OCI-M1 (cell line): Measurements from ENCODE around the gene CPPED1.

Source experiments
- DNase-seq: peaks from one replicate; lab custom pipeline; 2025; lab: John Stamatoyannopoulos, UW

The CPPED1 gene

DNA sequence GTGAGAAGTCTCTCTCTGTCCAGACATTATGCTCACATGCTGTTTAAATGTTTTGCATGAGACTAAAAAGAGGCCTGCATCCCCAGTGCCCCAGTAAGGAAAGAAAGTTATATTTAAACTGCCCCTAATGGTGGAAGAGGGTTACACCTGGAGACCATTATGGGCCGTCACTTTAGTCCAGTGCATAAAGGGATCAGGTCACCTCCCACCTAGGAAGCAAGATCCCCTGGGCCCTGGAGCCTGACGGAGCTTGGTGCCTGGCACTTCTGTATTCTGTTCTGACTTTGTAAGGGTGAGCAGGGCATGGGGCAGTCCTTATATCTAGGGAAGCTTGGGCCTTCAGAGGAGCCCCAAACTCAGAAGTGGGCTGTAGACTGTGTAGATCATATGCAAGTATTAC, 67.9 kb downstream of the CPPED1 start:
- no peak for DNase-seq

DNA sequence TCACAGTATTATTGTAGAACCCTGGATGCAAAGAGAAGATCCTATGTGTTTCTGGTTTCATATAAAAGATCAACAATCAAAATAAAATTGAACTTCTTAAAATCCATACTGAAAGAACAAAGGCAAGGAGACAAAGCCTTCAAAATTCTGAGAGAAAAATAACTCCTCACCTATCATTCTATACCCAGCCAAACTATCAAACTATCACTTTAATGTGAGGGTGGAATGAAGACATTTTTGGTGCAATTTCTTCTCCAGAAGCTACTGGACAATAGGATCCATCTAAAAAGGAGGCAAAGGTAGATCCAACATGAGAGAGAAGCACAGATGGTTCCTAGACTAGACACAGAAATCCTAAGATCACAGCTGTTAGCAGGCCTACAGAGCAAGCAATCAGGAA, 71.1 kb downstream of the CPPED1 start:
- DNase-seq, result no peak

DNA sequence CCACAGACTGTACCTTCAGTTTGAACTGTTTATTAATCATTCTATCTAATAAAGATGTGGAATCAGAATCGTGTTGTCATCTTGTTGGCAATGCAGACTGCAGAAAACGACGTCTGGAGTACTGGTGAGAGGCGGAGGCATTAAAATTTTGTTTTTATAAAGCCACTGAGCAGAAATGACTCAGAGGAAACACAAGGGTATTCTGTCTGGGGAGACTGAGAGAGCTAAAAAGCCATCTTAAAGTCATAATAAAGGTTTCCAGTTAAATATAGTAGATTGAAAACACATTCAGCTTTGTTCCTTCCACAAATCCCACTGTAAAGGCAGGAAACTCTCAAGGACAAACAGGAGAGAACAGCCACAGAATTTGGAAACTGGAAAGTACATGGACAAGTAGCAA, 74.2 kb downstream of the CPPED1 start:
- no peak for DNase-seq

DNA sequence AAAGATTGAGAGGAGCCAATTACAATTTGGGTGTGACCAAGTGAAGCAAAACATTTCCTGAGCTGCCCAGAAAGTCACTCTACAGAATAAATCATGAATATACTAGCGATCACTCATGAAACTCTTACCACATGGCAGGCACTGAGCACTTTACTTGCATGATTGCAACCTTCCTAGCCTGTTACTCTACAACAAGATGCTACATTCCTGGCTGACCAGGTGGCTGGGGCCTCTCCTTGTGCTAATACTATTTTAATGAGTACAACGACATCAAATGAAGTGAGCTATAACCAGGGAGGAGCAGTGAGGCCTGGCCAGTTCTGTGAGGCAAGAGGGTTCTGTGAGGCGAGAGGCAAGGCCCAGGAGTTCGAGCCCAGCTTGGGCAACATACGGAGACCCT, 75.2 kb downstream of the CPPED1 start:
- DNase-seq, result no peak

DNA sequence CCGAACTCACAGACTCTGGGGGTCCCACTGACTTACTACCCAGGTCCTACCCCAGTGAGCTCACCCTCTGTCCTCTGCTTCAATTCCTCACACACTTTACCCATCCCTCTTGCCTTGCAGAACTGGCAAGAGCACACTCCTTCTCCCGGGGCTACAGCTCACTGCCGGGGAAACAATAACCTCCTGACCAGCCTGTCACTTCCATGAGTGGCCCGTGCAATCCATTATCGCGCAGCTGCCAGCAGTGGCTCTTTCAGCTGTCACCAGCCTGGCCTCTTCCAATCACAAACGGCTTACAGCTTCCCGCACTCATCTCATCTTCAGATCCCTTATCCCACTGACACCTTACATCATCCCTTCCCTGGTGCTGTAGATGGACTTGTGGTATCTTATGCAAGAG, 79.5 kb downstream of the CPPED1 start:
- DNase-seq, result no peak

DNA sequence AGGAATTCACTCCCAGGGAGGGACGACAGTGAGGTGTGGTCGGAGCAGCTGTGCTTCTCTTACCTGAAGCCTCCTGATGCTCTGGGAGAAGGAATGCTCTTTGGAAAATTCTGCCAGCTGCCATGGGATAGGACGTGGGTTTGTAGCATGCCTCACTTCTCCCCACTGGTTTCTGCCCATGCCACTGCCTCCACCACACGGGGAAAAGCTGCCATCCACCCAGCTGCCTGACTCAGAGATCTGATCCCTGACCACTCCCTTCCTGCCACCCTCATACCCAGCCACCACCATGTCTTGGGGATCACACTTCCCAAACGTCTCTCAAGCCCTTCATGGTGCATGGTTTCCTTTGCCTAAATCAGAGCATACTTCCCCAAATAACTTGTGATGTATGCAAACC, 80.0 kb downstream of the CPPED1 start:
- DNase-seq, result no peak

DNA sequence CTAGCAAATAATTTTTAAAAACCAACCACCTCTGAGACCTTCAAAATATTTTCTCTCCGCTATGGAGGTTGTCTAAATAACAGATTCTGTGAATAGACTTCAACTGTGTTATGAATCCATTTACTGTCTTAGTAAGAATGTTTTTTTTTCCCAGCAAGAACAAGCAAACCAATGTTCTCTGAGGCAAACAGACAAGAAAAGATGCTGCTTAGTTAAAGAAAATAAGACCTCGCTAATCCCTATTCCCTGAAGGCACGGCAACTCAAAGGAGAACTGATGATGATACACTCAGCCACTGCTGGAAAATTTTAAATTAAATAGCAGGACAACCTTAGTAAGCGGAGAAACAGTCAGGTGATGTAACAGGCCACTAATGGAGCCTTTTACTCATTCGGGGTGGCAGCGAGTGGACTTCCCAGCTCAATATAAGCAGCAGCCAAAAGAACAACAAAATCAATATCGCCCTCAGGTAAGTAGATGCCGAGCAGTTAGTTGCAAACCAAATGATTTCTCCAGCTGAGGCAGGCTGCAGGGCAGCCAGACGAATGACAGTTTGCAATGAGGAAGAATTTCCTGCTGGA, 81.8 kb downstream of the CPPED1 start:
- no peak for DNase-seq

DNA sequence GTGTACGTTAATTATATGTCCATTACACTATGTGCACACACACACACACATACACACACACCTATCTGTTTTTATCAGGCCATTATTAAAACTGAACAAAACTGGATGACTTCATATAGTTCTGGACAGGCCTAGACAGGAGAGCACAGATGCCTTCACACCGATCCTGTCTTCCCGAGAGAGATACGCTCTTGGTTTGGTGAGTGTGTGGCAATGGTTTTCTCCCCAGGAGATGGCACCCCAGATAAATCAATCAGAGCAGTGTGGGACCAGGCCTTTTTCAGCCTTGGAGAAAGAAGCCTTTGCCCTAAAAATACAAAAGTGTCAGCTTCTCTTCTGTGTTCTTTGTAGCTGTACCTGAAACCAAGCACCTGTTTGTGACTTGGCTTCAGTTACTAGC, 83.7 kb downstream of the CPPED1 start:
- no peak for DNase-seq

DNA sequence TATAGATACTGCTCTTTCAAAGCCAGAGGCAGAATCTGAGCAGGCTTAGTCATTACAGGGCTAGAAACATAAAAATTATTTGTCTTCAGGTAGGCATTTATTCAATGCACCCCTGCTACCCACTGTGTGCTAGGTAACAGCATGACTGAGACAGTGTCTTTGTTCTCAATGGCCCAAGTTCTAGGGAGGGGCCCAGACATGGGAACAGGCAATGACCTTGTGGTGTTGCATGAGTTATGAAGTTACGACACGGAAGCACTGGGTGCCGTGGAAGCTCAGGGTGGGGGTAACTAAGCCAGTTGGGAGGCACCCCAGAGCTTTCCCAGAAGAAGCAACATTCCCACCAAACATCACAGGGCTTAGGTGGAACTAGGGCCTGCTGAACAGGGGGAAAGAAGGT, 87.0 kb downstream of the CPPED1 start:
- no peak for DNase-seq

DNA sequence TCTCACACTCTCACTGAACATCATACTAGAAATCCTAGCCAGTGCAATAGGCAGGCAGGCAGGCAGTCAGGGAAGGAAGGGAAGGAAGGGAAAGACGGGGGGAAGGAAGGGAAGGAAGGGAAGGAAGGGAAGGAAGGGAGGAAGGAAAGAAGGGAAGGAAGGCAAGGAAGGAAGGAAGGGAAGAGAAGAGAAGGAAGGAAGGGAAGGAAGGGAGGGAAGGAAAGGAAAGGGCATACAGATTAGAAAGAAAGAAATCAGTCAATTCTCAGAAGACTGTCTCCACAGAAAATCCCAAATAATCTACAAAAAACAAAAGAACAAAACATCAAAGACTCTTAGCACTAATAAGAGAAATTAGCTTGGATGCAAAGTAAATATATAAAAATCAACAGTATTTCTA, 93.9 kb downstream of the CPPED1 start:
- no peak for DNase-seq

DNA sequence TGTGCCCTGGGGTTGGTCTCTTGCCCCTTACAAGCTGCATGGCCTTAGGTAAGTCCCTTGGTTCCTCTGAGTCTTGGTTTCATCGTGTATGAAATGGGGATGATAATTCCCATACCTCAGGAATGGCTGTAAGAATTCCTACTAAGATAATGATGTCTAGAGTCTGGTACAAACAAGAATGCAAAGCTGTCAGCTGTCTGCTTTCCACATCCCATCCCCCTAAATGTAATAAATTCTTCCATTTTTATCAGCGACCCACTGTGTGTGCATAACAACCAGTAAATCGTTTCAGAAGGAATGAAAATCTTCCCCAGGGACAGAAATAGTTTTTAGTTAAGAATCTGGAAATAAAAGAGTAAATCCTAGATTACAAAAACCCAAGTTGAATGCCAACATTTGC, 95.4 kb downstream of the CPPED1 start:
- DNase-seq, result no peak

DNA sequence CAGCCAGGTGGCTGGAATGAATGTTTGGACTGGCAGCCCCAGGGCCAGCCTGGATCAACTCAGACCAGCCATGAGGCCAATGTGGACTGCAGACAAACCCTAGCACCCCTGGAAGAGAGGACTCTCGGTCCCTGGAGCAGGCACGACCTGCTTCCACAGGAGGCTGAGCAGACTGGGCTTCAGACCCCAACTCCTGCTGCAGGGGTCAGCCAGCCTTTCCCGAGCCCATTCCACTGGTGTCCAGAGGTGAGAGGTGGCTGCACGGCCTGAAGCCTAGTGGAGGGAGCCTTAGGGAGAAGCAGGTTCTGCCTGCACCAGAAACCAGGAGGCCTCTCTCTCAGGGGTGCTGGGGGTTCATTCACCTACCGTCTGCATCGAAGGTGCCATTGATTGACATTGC, 97.1 kb downstream of the CPPED1 start:
- no peak for DNase-seq

DNA sequence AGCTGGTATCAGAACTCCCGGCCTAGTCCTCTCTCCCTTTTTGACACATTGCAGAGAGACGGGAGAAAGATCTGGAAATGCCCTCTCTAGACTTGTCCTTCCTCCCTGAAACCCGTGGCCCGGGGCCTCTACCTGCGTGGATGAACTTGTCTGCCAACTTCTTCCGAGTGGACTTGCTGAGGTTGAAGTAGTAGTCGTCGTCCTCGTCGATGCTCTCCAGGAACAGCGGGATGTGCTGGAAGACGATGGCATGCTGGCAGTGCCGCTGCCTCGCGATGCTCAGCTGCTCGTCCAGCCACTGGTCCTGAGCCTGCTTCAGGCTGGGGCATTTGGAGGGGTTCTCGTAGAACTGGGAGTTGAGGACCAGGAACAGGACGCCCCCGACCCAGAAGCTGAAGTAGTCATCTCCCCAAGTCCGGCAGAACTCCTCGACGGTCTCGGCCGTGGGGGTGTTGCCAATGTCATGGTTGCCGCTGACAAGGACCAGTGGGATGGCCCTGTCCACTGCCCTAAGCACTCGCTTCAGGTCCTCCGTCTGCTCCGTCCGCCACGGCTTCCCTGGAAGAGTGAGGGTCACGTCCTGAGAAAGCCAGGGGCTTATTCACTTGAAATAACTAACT, 99.1 kb downstream of the CPPED1 start:
- DNase-seq, result no peak

DNA sequence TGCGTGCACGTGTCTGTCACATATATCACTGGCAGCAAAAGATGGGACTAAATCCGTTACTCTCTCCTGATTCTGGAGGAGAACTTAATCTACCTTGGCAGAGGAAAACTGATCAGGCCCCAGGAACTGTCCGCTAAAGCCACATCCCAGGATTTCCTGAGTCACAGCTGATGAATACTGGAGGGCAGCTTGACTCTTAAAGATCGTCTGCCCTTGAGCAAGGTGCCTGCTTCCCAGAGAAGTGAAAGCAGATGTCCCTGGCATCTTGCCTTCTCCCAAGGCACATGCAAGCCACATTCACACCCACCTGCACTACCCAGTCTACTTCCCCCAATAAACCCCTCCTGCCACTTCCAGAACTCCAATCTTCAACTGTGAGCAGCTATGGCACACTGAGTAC, 99.8 kb downstream of the CPPED1 start:
- no peak for DNase-seq

DNA sequence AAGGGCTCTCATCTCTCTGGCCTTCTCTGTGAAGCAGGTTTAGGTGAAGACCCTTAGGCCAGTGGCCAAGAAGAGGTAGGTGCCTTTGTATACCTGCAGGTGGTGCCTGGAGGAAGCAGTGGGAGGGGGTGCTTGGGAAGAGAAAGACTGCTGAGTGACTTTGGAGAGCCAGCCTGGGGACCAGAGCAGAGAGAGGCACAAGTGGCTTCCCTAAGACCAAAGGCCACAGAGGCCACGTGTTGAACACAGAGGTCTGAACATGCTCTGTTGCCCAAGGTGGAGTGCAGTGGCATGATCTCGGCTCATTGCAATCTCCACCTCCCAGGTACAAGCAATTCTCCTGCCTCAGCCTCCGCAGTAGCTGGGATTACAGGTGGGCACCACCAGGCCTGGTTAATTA, 103.5 kb downstream of the CPPED1 start:
- DNase-seq, result no peak

DNA sequence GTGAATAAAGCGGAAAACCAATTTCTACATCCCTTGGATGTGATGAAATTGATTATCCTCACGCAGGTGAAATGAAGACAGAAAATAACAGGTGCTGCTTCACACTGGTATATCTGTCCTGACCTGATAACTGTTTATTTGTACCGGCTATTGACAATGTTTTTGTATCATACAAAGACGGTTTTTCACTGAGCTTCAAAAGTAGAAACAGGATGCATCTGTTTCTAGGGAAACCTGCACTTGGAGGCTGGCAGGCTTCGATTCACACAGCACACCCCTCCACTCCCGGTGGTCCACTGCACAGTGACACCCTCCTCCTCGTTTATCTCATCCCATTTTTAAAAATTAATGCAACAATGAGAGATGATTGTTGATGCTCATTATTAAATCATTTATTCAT, 104.5 kb downstream of the CPPED1 start:
- no peak for DNase-seq

DNA sequence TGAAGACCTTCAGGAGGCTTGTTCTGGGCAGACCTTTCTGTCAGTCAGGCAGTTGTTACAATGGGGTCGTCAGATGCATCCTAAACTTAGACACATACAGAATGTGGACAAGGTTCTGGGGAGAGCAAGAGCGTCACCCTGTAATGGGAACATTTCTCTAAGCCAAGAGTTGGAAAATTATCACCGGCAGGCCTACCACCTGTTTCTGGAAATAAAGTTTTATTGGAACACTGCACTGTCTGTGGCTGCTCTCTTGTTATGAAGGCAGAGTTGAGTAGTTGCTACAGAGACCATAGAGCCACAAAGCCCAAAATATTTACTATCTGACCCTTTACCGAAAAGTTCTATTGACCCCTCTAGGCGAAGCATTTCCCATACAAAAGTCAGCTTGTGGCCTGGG, 106.2 kb downstream of the CPPED1 start:
- no peak for DNase-seq

DNA sequence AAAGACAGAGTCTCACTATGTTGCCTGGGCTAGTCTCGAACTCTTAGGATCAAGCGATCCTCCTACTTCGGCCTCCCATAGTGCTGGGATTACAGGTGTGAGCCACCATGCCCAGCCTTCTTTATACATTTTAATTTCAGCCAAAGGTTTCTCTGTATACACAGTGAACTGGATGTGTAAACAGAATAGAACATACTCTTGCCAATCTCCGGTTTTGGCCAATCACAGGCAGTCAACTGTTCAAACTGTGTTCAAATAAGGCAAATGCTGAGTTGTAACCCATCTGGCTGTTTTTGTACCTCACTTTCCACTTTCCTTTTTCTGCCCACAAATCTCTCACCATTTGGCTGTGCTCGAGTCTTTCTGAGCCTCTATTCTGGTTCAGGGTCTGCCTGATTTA, 108.2 kb downstream of the CPPED1 start:
- no peak for DNase-seq

DNA sequence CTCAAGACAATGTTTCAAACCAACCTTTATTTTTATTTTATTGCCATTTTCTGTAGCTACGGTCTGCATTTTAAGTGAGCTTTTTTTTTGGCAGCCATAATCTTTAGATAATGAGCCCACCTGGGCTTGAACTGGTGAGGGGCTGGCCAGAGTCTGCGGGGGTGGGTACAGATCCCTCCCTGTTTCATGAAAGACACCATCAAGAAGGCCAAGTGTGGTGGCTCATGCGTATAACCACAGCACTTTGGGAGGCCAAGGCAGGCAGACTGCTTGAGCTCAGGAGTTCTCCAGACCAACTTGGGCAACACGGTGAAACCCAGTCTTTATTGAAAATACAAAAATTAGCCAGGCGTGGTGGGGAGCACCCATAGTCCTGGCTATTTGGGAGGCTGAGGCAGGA, 113.7 kb downstream of the CPPED1 start:
- DNase-seq, result no peak

DNA sequence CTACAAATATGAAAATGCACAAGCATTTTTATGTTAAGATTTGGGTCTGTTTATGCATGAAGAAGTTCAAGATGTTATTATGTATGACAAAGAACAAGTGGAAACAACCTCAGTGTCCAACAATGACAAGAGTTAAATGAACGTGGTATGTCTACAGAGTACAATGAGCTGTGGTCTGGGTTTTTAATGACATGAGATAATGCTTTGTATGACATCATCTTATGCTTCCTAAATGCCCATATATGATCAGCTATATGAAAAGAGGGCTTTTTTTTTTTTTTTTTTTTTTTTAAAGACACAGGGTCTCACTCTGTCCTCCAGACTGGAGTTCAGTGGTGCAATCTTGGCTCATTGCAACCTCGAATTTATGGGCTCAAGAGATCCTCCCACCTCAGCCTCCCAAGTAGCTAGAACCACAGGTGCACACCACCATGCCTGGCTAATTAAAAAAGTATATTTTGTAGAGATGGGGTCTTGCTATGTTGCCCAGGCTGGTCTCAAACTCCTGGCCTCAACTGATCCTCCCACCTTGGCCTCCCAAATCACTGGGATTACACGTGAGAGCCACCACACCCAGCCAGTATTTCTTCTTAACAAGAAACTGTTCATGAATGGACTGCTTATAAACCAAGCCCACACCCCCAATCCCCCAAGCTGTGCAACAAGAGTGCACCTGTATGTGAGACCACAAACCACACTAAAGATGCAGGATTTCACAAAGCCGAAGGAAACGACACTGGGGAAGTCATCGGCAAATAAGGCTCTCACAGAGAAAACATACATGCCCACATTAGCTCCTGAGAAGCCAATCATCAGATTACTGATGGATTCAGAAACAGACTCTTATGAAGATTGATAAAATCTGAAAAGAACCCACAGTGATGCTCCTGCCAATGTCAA, 114.5 kb downstream of the CPPED1 start:
- peak; percentile 47 for DNase-seq

DNA sequence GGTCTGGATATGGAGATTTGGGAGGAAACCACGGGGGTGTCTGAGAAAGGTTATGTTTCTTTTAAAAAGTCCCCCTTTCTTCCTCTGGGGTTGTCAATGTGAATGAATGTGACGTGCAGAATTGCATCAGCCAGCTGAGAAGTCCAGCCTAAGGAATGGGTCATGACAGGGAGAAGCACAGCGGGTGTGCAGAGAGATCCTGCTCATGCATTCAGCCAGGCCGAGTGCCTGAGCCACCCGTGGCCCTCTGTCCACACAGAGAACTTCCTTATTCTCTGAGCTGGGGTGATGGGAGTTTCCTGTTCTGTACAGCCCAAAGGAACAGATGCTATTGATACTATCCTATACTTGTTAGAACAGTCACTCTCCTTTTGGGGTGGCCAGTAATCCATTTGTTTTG, 117.9 kb downstream of the CPPED1 start:
- DNase-seq, result peak; percentile 16

DNA sequence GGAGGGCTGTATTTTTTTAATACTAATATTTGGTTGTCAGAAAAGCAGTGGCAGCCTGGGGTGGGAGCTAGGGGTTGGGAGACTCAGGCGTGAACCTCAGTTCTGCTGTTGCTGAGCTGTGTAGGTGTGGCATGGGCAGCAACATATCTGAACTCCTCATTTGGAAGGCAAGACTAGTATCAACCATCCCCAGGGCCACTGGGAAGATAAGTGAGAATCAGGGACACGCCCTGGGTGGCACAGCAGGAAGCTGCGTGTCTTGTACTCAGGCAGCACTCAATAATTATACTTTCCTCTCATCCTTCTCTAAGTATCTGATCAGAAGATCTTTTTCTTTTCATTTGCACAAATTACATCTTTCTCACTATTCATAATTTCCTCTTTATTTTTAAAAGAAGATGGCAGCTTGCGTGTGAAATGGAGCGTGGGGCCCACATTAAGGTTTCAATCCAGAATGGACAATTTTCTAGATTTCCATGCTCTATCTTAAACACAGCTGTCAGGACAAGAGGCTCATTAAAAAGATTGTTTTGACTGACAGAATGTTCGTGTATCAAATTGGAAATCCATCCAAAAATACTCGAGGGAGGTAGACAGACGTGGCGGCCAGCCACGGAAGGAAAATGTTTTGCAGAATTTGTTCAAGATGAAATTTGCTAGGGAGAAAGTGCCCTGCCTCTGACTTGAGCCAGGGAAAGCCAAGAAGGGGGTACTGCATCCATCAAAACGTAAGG, 121.1 kb downstream of the CPPED1 start:
- no peak for DNase-seq

DNA sequence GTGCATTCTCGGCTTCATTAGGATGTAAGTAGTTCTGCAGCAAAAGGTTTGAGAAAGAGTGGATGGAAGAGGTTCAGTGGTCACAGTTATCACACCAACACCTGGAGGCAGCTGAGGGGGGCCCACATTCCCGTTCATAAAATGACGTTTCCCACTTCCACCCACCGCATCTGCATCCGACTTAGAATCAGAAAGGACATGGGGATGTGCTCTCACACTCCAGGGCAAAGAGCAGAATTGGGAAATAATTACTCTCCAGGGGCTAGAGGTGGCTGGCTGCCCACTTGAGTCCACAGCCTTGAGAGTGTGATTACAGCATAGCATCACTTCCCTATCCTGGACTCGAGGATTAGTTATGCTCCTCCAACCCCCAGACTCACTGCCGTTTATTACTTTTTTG, 122.0 kb downstream of the CPPED1 start:
- DNase-seq, result no peak
